ENCODE results near the gene LGR6.
"Not testable (repeated sequence)": the region's sequence is repeated elsewhere in the genome, so short reads cannot be mapped to it uniquely, and the experiment has no call there.

LGR6 gene, protein sequence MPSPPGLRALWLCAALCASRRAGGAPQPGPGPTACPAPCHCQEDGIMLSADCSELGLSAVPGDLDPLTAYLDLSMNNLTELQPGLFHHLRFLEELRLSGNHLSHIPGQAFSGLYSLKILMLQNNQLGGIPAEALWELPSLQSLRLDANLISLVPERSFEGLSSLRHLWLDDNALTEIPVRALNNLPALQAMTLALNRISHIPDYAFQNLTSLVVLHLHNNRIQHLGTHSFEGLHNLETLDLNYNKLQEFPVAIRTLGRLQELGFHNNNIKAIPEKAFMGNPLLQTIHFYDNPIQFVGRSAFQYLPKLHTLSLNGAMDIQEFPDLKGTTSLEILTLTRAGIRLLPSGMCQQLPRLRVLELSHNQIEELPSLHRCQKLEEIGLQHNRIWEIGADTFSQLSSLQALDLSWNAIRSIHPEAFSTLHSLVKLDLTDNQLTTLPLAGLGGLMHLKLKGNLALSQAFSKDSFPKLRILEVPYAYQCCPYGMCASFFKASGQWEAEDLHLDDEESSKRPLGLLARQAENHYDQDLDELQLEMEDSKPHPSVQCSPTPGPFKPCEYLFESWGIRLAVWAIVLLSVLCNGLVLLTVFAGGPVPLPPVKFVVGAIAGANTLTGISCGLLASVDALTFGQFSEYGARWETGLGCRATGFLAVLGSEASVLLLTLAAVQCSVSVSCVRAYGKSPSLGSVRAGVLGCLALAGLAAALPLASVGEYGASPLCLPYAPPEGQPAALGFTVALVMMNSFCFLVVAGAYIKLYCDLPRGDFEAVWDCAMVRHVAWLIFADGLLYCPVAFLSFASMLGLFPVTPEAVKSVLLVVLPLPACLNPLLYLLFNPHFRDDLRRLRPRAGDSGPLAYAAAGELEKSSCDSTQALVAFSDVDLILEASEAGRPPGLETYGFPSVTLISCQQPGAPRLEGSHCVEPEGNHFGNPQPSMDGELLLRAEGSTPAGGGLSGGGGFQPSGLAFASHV

GRCh38 chr1:202193614-202194327 is at the start of gene LGR6:
TSS of gene LGR6 (plus strand) at chr1:202193799. CDS start at chr1:202193990, 191 bp downstream.
- DNase-seq (ENCODE audit: low read depth) = no peak

DNA sequence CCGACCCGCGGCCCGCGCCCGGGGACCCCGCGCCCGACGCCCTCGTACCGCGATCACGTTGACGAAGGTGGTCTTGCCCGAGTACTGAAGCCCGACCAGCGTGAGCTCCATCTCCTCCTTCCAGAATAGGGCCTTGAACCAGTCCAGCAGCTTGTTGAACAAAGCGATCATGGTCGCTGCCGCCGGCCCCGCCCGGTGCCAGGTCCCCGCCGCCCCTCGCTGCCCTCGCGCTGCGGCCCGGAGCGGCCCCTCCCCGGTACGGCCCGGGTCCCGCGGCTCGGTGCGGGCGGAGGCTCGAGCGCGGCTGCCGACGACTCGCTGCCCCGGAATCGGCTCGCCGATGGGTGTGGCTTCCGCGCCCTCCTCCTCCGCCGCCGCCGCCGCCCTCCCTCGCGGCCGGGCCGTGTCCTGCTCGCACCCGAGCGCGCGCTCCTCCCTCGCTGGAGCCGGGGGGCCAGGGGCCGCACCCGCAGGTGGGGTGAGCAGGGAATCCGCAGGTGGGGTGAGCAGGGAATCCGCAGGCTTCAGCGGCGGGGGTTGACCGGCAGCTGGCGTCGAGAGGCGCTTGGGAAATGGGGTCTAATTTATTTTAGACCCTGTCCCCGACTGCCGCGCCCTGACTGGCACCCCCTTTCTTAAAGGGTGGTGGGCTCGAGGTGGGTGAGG is 49.1 kb upstream of the LGR6 start, which contains the start of gene ARL8A:
Gene ARL8A, minus strand, starts transcription at position 336 of the 666 bp plus-strand sequence. Its CDS starts 165 bp downstream, at position 171.
- peak; percentile 47 for DNase-seq (ENCODE audit: low read depth)

- DNase-seq (ENCODE audit: low read depth) = no peak
Observed at GRCh38 chr1:202145068-202145743, 48.4 kb upstream of the LGR6 start.

DNA sequence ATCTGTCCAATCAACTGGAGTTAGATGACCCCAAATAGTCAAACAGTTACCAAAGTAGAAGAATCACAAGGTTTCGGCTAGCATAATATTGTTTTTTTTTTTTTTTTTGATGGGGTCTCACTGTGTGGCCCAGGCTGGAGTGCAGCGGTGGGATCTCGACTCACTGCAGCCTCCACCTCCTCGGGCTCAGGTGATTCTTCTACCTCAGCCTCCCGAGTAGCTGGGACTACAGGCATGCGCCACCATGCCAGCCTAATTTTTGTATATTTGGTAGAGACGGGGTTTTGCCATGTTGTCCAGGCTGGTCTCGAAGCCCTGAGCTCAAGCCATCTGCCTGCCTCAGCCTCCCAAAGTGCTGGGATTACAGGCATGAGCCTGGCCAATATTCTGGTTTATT is 47.9 kb upstream of the LGR6 start:
- DNase-seq (ENCODE audit: low read depth) = not testable (repeated sequence)

DNA sequence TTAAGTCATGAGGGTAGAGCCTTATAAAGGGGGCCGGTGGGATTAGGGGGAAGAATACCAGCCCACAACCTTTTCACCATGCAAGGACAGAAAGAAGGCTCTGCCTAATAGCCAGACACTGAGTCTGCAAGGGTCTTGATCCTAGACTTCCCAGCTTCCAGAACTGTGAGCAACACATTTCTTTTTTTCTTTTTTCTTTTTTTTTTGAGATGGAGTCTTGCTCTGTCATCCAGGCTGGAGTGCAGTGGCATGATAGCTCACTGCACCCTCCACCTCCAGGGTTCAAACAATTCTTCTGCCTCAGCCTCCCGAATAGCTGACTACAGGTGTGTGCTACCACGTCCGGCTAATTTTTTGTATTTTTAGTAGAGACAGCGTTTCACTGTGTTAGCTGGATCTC is 47.3 kb upstream of the LGR6 start:
- DNase-seq (ENCODE audit: low read depth) = no peak

- DNase-seq (ENCODE audit: low read depth) = no peak
Observed at GRCh38 chr1:202146993-202147392, 46.6 kb upstream of the LGR6 start.

GRCh38 chr1:202148391-202148790 is 45.2 kb upstream of the LGR6 start:
- DNase-seq (ENCODE audit: low read depth) = no peak

GRCh38 chr1:202149566-202149965 is 44.0 kb upstream of the LGR6 start:
- peak; percentile 41 for DNase-seq (ENCODE audit: low read depth)

- DNase-seq (ENCODE audit: low read depth) = no peak
Observed at GRCh38 chr1:202150187-202150586, 43.4 kb upstream of the LGR6 start.

- no peak for DNase-seq (ENCODE audit: low read depth)
Observed at GRCh38 chr1:202150602-202151001, 43.0 kb upstream of the LGR6 start.

- no peak for DNase-seq (ENCODE audit: low read depth)
Observed at GRCh38 chr1:202151045-202151444, 42.6 kb upstream of the LGR6 start.

- DNase-seq (ENCODE audit: low read depth) = no peak
Observed at GRCh38 chr1:202152399-202152798, 41.2 kb upstream of the LGR6 start.

- no peak for DNase-seq (ENCODE audit: low read depth)
Observed at GRCh38 chr1:202153284-202153683, 40.3 kb upstream of the LGR6 start.

DNA sequence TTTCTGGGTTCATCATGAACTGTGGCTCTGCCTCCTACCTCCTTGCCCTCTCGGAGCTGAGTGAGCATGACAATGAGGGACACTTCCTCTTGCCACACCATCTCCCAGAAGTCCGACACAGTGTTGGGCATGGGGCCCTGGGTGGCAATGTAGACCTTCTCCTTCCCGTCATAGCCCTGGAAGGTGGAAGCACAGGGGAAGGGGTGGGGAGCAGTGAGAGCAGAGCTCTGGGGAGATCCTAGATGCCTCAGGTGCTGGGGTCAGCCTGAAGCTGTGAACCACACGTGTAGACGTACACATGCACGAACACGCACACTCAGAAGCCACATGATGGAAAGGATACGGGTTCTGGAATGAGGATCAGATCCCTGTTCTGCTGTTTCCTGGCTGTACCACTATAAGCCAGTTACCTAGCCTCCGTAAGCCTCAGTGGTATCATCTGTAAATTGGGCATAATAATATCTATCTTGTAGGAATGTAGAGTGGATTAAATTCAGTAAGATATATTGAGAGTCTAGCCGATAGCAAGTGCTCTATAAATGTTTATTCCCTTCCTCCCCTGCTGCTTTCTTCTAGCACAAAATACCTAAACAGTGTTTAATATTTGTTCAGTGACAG is 39.3 kb upstream of the LGR6 start:
- no peak for DNase-seq (ENCODE audit: low read depth)

- DNase-seq (ENCODE audit: low read depth) = peak; percentile 70
Observed at GRCh38 chr1:202154766-202155477, 38.7 kb upstream of the LGR6 start.

DNA sequence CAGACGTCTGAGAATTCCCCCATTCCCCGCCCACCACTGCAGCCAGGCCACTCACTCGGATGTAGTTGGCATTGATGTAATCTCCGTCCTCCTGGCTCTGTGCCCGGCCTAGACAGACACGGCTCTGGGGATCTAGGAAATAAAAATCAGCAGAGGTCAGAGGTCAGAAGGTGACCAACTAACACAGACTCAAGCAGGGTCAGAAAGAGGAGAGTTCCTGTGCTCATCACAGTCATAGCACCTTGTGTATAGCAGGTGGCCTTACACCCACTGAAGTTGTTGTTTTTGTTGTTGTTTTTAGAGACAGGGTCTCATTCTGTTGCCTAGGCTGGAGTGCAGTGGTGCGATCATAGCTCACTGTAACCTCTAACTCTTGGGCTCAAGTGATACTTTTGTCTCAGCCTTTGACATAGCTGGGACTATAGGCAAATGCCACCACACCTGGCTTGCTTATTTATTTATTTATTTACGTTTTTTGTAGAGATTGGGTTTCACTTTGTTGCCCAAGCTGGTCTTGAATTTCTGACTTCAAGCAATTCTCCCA is 38.0 kb upstream of the LGR6 start:
- no peak for DNase-seq (ENCODE audit: low read depth)

DNA sequence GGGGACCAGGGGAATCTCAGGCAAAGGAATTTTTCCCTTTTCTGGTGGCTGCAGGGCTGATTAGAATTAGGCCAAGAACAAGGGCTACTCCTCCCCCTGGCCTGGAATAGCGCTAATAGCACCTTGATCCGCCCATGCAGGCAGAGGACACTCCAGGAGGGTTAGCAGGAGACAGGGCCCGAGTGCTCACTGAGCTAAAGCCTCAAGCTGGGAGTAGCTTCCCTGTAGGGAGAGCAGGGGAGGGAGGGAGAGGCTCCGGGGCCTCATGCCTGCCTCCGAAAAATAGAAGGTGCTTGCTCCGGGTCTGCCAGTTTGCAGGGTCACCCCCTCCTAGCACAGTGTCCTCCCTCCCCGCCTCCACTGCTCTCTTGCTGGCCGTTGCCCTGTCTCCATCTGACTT is 37.0 kb upstream of the LGR6 start:
- DNase-seq (ENCODE audit: low read depth) = no peak

GRCh38 chr1:202157945-202158344 is 35.7 kb upstream of the LGR6 start:
- no peak for DNase-seq (ENCODE audit: low read depth)

GRCh38 chr1:202158810-202159533 is 34.6 kb upstream of the LGR6 start:
- no peak for DNase-seq (ENCODE audit: low read depth)
